CD8-positive, alpha-beta memory T cell (primary cell): ENCODE data around the gene HSPBAP1. TPM values are rescaled to one million over a fixed set of nuclear protein-coding genes. Genes with fewer than 3 reads are reported as not detected.

Experiments
- CTCF ChIA-PET: fragments of 350-600 bp; sonication (Branson Sonifier 250); formaldehyde crosslinking; loops from one replicate; lab custom pipeline; 2021; ENCODE audit warnings: antibody characterized with exemption; lab: Charles Lee
- POLR2A ChIA-PET: fragments of 350-600 bp; sonication (Branson Sonifier 250); formaldehyde crosslinking; loops from one replicate; lab custom pipeline; 2021; ENCODE audit warnings: antibody characterized with exemption; lab: Charles Lee
- DNase-seq, 5 donors: peaks; one replicate each; pipeline versions ENCODE4 v3.0.0 to v3.0.0-alpha.2; 2020 to 2022; ENCODE audit warnings: mixed read lengths in 1 of 5
- H3K27ac ChIP-seq: one replicate; pipeline ENCODE4 v1.7.0; 2013; ENCODE audit warnings: low read depth, mild to moderate bottlenecking, low read length, moderate library complexity
- H3K27me3 ChIP-seq: 2 replicates; pipeline ENCODE4 v1.7.0; 2013; ENCODE audit warnings: low read length, mild to moderate bottlenecking; ENCODE audit not compliant: insufficient read depth, poor library complexity, severe bottlenecking
- H3K36me3 ChIP-seq: 2 replicates; pipeline ENCODE4 v1.7.0; 2013; ENCODE audit warnings: mild to moderate bottlenecking, low read length, moderate library complexity; ENCODE audit not compliant: insufficient read depth
- H3K4me1 ChIP-seq: 2 replicates; pipeline ENCODE4 v1.7.0; 2013; ENCODE audit warnings: mild to moderate bottlenecking, low read length, moderate library complexity; ENCODE audit not compliant: insufficient read depth
- H3K4me3 ChIP-seq: 2 replicates; pipeline ENCODE4 v1.7.0; 2013; ENCODE audit warnings: mild to moderate bottlenecking, low read length
- H3K9me3 ChIP-seq: 2 replicates; pipeline ENCODE4 v1.7.0; 2013; ENCODE audit warnings: mild to moderate bottlenecking, low read length
- H3K27ac Mint-ChIP-seq, 8 donors: one replicate each; pipeline ENCODE4 v1.8.0; 2020 to 2021; ENCODE audit warnings: mixed read lengths in 8 of 8, mild to moderate bottlenecking in 6 of 8, inconsistent platforms in 3 of 8, moderate library complexity in 3 of 8
- H3K27me3 Mint-ChIP-seq, 2 donors: one replicate each; pipeline ENCODE4 v1.8.0; 2020 to 2021; ENCODE audit warnings: mixed read lengths in 2 of 2, mild to moderate bottlenecking in 1 of 2, moderate library complexity in 1 of 2
- H3K36me3 Mint-ChIP-seq, 3 donors: one replicate each; pipeline ENCODE4 v1.8.0; 2020 to 2021; ENCODE audit warnings: mixed read lengths in 3 of 3, inconsistent platforms in 1 of 3, mild to moderate bottlenecking in 1 of 3
- H3K4me1 Mint-ChIP-seq, 3 donors: one replicate each; pipeline ENCODE4 v1.8.0; 2020 to 2021; ENCODE audit warnings: mixed read lengths in 3 of 3, inconsistent platforms in 1 of 3, mild to moderate bottlenecking in 1 of 3
- H3K4me3 Mint-ChIP-seq, 7 donors: one replicate each; pipeline ENCODE4 v1.8.0; 2020 to 2021; ENCODE audit warnings: mixed read lengths in 7 of 7, mild to moderate bottlenecking in 6 of 7, moderate library complexity in 4 of 7, inconsistent platforms in 2 of 7
- H3K9me3 Mint-ChIP-seq, 5 donors: one replicate each; pipeline ENCODE4 v1.8.0; 2020 to 2022; ENCODE audit warnings: mixed read lengths in 5 of 5, mild to moderate bottlenecking in 3 of 5, moderate library complexity in 2 of 5, inconsistent platforms in 1 of 5
- polyA plus RNA-seq: library from polyadenylated mRNA; unstranded; fragments of 300-500 nt; fragmentation: Illumina TruSeq; gene quantifications from one replicate; pipeline ENCODE4 v1.2.3, GENCODE V29; 2021
- total RNA-seq, 2 experiments: library from RNA; stranded (reverse); gene quantifications; one replicate each; pipeline ENCODE4 v1.2.3, GENCODE V29; 2021

The HSPBAP1 gene
- total and polyA plus RNA-seq, 3 experiments from 2014 or later = 7.2 to 10.6 (median 10.2) TPM

DNA sequence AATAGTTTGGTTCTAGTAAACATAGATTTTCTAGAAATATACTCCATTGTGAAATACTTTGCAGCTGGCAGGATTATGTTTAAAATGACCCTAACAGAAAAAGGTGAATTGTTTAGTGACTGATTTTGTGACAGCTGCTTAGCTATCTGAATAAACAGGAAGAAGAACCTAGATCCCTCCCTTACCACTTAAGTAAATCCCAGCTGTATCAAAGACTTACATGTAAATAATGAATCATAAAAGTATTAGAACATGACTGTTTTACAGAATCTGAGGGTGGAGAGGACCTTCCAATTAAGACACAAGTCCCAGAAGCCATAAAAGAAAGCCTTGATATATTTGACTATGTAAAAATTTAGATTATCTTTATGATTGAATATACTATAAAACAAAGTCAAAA, 17.1 kb upstream of the HSPBAP1 start:
- Mint-ChIP-seq H3K9me3 (no peaks in the 10 kb centered on the region), H3K36me3 (peaks cover 19 to 41% (median 22%) of the 10 kb centered on the region in 3 donors), H3K4me1 (no peaks in the 10 kb centered on the region), H3K27ac (no peak overlapping the region), H3K4me3 (no peak overlapping the region), H3K27me3 (no peaks in the 10 kb centered on the region)
- H3K36me3 ChIP-seq = no peaks in the 10 kb centered on the region
- CTCF ChIA-PET = no interaction called here
- no peaks in the 10 kb centered on the region for H3K27me3 ChIP-seq
- DNase-seq = no peak
- H3K4me3 ChIP-seq = no peak overlapping the region
- H3K4me1 ChIP-seq = no peaks in the 10 kb centered on the region
- no peaks in the 10 kb centered on the region for H3K9me3 ChIP-seq
- no peak overlapping the region for H3K27ac ChIP-seq
- POLR2A ChIA-PET = no interaction called here

DNA sequence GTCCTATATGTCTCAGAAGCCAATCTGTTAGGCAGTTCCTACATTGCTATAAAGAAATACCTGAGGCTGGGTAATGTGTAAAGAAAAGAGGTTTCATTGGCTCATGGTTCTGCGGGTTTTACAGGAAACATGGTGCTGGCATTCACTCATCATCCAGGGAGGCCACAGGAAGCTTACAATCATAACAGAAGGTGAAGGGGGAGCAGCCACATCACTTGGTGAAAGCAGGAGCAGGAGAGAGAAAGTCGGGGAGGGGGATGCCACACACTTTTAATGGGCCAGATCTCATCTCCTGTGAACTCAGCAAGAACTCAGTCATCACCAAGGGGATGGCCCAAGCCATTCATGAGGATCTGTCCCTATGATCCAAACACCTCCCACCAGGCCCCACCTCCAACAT, 10.3 kb upstream of the HSPBAP1 start:
- Mint-ChIP-seq H3K4me3 (no peak overlapping the region), H3K27me3 (no peaks in the 10 kb centered on the region), H3K9me3 (no peaks in the 10 kb centered on the region), H3K27ac (peak overlapping the region in 1 of 8 donors; percentile 77), H3K36me3 (peaks cover 12 to 22% (median 21%) of the 10 kb centered on the region in 3 donors), H3K4me1 (peaks cover 0 to 8% (median 8%) of the 10 kb centered on the region in 3 donors)
- Histone ChIP-seq H3K4me3 (no peak overlapping the region), H3K27me3 (no peaks in the 10 kb centered on the region), H3K27ac (no peak overlapping the region), H3K9me3 (no peaks in the 10 kb centered on the region), H3K4me1 (no peaks in the 10 kb centered on the region), H3K36me3 (no peaks in the 10 kb centered on the region)
- ChIA-PET CTCF (no interaction called here), POLR2A (no interaction called here)
- DNase-seq = no peak

DNA sequence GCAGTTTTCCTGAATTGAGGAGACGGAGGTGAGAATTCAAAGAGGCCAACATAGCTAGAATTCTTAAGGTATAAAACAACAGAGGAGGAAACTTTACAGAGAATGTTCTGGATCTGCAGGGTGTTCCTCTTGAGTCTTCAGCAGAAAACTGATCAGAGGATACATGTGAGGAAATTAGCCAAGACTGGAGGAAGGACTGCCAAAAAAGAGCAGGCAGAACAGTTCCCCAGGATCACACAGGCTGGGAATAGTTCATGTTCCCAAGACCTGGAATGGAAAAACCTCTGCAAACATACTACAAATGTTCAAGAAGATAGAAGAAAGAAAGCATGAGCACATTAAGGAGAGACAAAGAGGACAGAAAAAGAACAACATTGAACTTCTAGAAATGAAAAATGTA, 8.7 kb upstream of the HSPBAP1 start:
- H3K36me3 ChIP-seq = no peaks in the 10 kb centered on the region
- H3K27ac ChIP-seq = no peak overlapping the region
- H3K4me3 Mint-ChIP-seq = no peak overlapping the region
- no peaks in the 10 kb centered on the region for H3K9me3 ChIP-seq
- POLR2A ChIA-PET = no interaction called here
- H3K36me3 Mint-ChIP-seq = peaks cover 4 to 12% (median 11%) of the 10 kb centered on the region in 3 donors
- H3K27me3 ChIP-seq = no peaks in the 10 kb centered on the region
- H3K27me3 Mint-ChIP-seq = no peaks in the 10 kb centered on the region
- CTCF ChIA-PET = interaction anchor here (0.9 kb wide), 1 partner anchor 83 kb away, joined by 3 read pairs; no protein-coding TSS in a partner anchor
- peaks cover 4% of the 10 kb centered on the region for H3K4me1 ChIP-seq
- H3K4me3 ChIP-seq = no peak overlapping the region
- H3K4me1 Mint-ChIP-seq = peaks cover under 1 to 11% (median 8%) of the 10 kb centered on the region in 3 donors
- H3K9me3 Mint-ChIP-seq = no peaks in the 10 kb centered on the region
- no peak overlapping the region for H3K27ac Mint-ChIP-seq
- DNase-seq = no peak

- Histone ChIP-seq H3K27me3 (no peaks in the 10 kb centered on the region), H3K4me1 (peaks cover 19% of the 10 kb centered on the region), H3K36me3 (no peaks in the 10 kb centered on the region), H3K9me3 (no peaks in the 10 kb centered on the region), H3K4me3 (no peak overlapping the region), H3K27ac (no peak overlapping the region)
- Mint-ChIP-seq H3K27ac (no peak overlapping the region), H3K36me3 (peaks cover 4 to 8% (median 8%) of the 10 kb centered on the region in 3 donors), H3K4me3 (no peak overlapping the region), H3K27me3 (no peaks in the 10 kb centered on the region), H3K4me1 (peaks cover 16 to 26% (median 21%) of the 10 kb centered on the region in 3 donors), H3K9me3 (no peaks in the 10 kb centered on the region)
- ChIA-PET CTCF (no interaction called here), POLR2A (no interaction called here)
- no peak for DNase-seq
Observed at GRCh38 chr3:122800706-122801237, 7.1 kb upstream of the HSPBAP1 start.

DNA sequence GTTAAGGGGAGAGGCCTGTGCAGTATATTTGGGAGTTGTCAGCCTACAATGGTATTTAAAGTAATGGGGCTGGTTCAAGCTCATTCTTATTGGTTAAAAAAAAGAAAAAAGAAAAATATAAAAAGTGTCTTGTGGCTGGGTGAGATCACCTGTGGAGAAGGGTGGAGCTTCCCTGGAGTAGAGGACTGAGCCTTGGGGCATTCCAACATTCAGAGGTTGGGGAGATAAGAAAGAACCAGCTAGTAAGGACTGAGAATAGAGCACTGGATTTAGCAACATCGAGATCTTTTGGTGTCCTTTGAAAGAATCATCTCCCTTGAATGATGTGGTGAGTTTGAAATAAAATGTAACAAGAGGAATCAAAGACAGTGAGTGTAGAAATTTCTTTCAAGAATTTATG, 6.4 kb upstream of the HSPBAP1 start:
- Mint-ChIP-seq H3K27me3 (no peaks in the 10 kb centered on the region), H3K4me3 (no peak overlapping the region), H3K9me3 (no peaks in the 10 kb centered on the region), H3K27ac (no peak overlapping the region), H3K36me3 (peaks cover 2 to 8% (median 8%) of the 10 kb centered on the region in 3 donors), H3K4me1 (peaks cover 20 to 30% (median 24%) of the 10 kb centered on the region in 3 donors)
- no peak overlapping the region for H3K4me3 ChIP-seq
- DNase-seq = no peak
- H3K27ac ChIP-seq = no peak overlapping the region
- no peaks in the 10 kb centered on the region for H3K27me3 ChIP-seq
- POLR2A ChIA-PET = no interaction called here
- H3K9me3 ChIP-seq = no peaks in the 10 kb centered on the region
- CTCF ChIA-PET = no interaction called here
- no peaks in the 10 kb centered on the region for H3K36me3 ChIP-seq
- peaks cover 23% of the 10 kb centered on the region for H3K4me1 ChIP-seq

DNA sequence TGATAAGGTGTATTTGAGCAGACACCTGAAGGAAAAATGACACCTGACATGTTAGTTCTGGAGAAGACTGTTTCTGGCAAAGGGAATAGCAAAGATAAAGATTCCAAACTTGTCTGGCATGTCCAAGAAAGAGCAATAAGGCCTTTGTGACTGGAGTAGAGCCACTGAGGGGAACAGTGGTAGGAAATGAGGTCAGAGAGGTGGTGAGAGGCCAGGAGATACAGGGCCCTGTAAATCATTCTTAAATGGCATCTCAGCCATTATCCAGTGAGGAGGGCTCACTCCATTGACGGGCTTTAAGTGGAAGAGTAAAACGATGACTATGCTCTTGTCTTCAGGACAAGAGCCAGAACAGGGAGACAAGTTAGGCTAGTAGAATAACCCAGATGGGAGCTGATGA, 5.7 kb upstream of the HSPBAP1 start:
- Histone ChIP-seq H3K4me3 (no peak overlapping the region), H3K4me1 (peaks cover 23% of the 10 kb centered on the region), H3K9me3 (no peaks in the 10 kb centered on the region), H3K36me3 (no peaks in the 10 kb centered on the region), H3K27ac (no peak overlapping the region), H3K27me3 (no peaks in the 10 kb centered on the region)
- no peaks in the 10 kb centered on the region for H3K9me3 Mint-ChIP-seq
- H3K27me3 Mint-ChIP-seq = no peaks in the 10 kb centered on the region
- no peak for DNase-seq
- H3K36me3 Mint-ChIP-seq = peaks cover 2 to 11% (median 8%) of the 10 kb centered on the region in 3 donors
- POLR2A ChIA-PET = no interaction called here
- H3K4me3 Mint-ChIP-seq = no peak overlapping the region
- H3K4me1 Mint-ChIP-seq = peaks cover 24 to 33% (median 27%) of the 10 kb centered on the region in 3 donors
- no peak overlapping the region for H3K27ac Mint-ChIP-seq
- CTCF ChIA-PET = no interaction called here

DNA sequence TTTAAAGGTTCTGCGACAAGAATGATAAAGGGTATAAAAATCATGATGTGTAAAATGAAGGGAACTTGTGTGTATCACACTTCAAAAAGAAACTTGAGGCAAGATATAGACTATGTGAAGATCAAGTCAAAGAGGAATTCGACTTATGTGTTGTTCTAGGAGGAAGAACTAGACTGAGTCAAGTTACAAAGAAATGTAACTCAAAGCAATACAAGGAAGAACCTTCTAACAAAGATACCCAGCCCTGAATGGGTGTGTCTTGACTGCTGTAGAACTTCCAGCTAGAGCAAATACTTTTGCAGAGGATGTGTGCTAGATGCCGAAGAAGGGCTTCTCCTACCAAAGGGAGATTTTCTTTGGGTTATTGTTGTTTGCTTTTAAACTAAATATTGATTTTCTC, 3.7 kb upstream of the HSPBAP1 start:
- Histone ChIP-seq H3K36me3 (no peaks in the 10 kb centered on the region), H3K4me1 (peaks cover 33% of the 10 kb centered on the region), H3K9me3 (no peaks in the 10 kb centered on the region), H3K27me3 (no peaks in the 10 kb centered on the region), H3K4me3 (no peak overlapping the region), H3K27ac (no peak overlapping the region)
- POLR2A ChIA-PET = interaction anchor here (0.6 kb wide), 1 partner anchor 1167 kb away, joined by 4 read pairs; no protein-coding TSS in a partner anchor
- H3K36me3 Mint-ChIP-seq = peaks cover 0 to 15% (median 0%) of the 10 kb centered on the region in 3 donors
- no peak for DNase-seq
- H3K4me3 Mint-ChIP-seq = no peak overlapping the region
- peaks cover 28 to 30% (median 30%) of the 10 kb centered on the region in 3 donors for H3K4me1 Mint-ChIP-seq
- H3K9me3 Mint-ChIP-seq = no peaks in the 10 kb centered on the region
- CTCF ChIA-PET = no interaction called here
- H3K27me3 Mint-ChIP-seq = no peaks in the 10 kb centered on the region
- H3K27ac Mint-ChIP-seq = peak overlapping the region in 1 of 8 donors; percentile 4

DNA sequence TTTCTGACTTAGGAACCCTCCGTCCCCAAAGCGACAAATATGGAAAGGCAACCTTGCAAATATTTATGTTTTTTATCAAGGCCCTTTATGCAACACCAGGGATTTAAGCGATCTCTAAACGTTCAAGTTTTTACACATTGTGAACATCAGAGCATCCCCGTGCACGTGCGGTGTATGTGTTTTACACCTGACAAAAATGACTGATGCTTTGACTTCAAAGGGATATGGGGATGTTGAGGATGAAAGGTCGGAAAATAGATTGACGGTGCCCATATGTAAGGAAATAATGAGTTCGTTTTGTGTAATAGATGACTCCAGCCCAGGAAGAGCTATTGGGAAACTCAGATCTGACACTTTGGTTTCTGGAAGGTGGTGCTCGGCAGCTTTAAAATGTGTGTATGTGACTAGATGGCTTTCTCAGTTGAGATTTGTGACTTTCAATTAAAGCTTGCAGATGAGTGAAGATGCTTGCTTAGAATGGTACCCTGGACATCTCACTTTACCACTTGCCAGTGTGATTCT, 2.1 kb upstream of the HSPBAP1 start:
- no peak overlapping the region for H3K27ac ChIP-seq

More for the DNA sequence above, 2.1 kb upstream of the HSPBAP1 start:
- ChIA-PET CTCF (no interaction called here), POLR2A (no interaction called here)
- Histone ChIP-seq H3K4me3 (peak overlapping the region; percentile 83), H3K4me1 (peaks cover 45% of the 10 kb centered on the region), H3K36me3 (no peaks in the 10 kb centered on the region), H3K27me3 (no peaks in the 10 kb centered on the region), H3K9me3 (no peaks in the 10 kb centered on the region)
- Mint-ChIP-seq H3K27me3 (no peaks in the 10 kb centered on the region), H3K27ac (peak overlapping the region in 6 of 8 donors; percentile 0 to 81 (median 32)), H3K4me1 (peaks cover 28 to 30% (median 30%) of the 10 kb centered on the region in 3 donors), H3K4me3 (peak overlapping the region in 6 of 7 donors; percentile 52 to 82 (median 74)), H3K36me3 (peaks cover 0 to 15% (median 0%) of the 10 kb centered on the region in 3 donors), H3K9me3 (no peaks in the 10 kb centered on the region)
- no peak for DNase-seq
